Measurements from ENCODE around the gene CNGA3.

CNGA3 gene

GRCh38 chr2:98444436-98445176 is 98.3 kb downstream of the CNGA3 start, which contains the start of gene INPP4A:
Gene INPP4A, plus strand, starts transcription at chr2:98444858. Its CDS starts 75,191 bp downstream, at chr2:98520049.
- no peak for DNase-seq (ENCODE audit: low read depth)

GRCh38 chr2:98445177-98445682 is 99.0 kb downstream of the CNGA3 start:
- DNase-seq (ENCODE audit: low read depth): no peak

- DNase-seq (ENCODE audit: low read depth): no peak
These were observed 99.7 kb downstream of the CNGA3 start for GRCh38 chr2:98445683-98446581.

GRCh38 chr2:98446850-98447249 is 100.6 kb downstream of the CNGA3 start:
- no peak for DNase-seq (ENCODE audit: low read depth)
